GM18858 (cell line): ENCODE measurements around the gene ADGRD1.
"Not testable (repeated sequence)": the region's sequence is repeated elsewhere in the genome, so short reads cannot be mapped to it uniquely, and the experiment has no call there.

ENCODE experiments used
- ATAC-seq: cut with Tn5 transposase; IDR thresholded peaks from one replicate; pipeline ENCODE4 v1.9.1; 2021; ENCODE audit not compliant: unreplicated experiment

Gene ADGRD1

DNA sequence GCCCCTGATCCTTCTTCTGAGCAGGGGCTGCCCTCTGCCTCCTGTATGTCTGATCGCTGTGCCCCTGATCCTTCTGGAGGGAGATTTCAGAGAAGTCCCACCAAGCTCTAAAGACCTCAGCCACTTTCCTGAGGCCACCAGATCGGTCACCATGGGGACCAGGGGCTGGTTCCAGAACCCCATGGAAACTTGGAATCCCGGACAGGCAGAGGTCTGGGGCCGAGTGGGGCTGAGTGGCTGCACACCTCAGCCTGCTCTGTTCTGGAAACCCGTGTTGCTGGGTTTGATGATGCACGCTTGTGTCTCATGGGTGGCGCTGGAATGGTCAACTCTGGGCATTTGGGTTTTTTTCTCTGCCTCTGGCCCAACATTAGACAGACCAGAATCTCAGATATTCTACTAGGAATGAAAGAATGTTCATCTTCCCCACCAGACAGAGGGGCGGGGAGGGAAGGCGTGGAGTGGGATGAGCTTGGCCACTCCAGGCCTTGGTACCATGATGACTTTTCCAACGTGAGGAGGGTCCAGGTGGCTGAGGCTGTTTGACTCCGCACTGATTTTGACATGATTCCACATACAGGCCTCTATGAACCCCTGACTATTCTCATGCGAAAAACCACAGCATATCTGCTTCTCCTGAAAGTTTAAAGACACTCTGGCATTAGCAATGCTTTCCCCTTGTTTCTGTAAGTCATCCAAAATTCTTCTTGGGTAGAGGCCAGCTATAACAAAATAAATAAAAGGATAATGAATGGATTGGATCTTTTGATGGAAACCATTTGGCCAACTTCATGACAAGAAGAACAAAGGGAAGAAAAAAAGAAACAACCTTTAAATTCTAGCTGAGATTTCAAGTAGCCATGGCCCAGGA lies 114.5 kb downstream of the ADGRD1 start:
- no peak for ATAC-seq

DNA sequence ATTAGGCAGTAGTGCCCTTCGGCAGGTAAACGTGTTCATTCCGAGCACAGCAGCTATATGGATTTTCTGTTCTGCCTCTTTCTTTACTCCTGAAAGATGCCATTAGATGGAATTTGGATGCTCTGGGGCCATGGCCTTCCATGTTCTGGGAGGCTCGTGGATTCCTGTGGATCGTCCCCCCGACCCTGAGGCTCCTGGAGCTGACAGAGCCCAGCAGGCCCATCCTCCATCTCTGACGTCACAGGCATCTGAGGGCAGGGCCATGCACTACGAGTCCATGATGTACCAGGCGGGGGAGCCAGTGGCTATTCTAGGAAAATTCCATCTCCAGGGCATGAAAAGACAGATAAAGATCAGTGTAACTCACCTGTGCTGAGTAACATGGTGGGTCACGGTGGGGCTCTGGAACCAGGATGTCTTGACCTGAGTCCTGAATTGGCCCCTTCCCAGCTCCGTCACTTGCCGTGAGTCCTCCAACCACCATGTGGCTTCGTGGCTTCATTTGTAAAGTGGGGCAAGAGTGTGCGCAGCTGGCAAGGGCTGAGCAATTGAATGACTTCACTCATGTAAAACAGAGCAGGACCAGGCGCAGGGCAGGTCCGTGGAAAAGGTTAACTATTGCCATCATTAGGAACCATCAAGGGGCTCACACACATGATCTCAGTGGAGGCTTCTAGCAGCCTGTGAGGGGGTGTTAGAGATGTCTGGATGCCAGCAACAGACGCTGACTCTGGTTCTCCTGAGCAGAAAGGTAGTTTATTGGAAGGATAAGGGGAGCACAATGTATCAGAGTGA lies 115.4 kb downstream of the ADGRD1 start:
- not testable (repeated sequence) for ATAC-seq

DNA sequence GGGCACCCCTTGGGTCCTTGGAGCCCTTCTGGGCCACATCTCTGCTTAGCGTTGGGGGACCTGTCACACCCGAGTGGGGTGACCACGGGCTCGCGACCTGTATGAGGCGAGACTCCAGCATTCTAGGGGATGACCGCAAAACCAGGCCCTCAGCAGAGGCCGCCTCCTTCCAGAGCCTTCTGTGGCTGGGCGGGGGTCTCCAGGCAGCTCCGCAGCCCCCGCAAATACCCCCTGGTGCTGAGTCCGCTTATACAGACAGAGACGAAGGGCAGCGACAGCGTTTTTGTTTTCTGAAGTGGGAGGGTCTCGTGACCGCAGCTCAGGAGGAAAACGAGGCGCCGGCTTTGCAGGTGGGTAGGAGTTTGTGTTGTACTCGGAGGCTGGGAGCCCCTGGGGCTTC lies 116.4 kb downstream of the ADGRD1 start:
- ATAC-seq = not testable (repeated sequence)

GRCh38 chr12:131070668-131071067 lies 117.0 kb downstream of the ADGRD1 start:
- ATAC-seq = not testable (repeated sequence)

- not testable (repeated sequence) for ATAC-seq
Measured at GRCh38 chr12:131071234-131071820, 117.6 kb downstream of the ADGRD1 start.

GRCh38 chr12:131071950-131072349 lies 118.2 kb downstream of the ADGRD1 start:
- ATAC-seq = not testable (repeated sequence)

DNA sequence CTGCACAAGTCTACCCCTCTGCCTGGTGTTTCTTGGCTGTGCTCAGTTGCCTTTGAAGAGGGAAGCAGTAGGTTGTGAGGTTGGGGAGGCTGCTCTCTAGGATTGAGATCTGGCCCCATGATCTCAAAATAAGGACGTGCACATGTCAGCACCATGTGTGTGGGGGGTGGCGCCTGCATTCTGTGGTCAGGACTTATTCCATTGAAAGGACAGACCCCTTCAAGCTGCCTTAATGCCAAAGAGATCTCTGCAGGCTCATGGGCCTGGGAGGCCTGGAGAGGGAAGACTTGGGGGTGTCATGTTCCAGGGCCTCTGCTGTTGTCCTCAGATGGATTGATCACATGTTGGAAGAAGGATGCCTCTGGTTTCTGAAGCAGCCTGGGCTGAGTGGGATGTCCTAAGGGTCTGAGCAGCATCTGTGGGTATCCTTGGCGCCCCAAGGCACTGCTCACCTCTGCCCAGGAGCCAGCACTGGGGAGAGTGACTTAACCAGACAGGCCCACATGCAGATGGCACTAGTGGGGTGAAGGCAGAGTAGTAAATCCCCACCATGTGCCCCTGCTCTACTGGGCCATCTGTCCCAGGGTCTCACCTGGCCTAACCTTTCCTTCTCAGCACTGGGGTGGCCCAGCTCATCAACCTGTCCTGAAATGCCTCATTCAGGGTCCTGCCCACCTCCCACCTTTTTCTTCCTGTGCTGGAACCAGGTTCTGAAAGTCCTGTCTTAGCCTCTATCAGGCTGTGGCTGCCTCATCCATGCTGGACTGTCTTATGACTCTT lies 118.9 kb downstream of the ADGRD1 start:
- ATAC-seq = no peak

GRCh38 chr12:131074221-131075083 lies 120.7 kb downstream of the ADGRD1 start:
- no peak for ATAC-seq

- ATAC-seq = no peak
Measured at GRCh38 chr12:131075194-131075593, 121.5 kb downstream of the ADGRD1 start.

DNA sequence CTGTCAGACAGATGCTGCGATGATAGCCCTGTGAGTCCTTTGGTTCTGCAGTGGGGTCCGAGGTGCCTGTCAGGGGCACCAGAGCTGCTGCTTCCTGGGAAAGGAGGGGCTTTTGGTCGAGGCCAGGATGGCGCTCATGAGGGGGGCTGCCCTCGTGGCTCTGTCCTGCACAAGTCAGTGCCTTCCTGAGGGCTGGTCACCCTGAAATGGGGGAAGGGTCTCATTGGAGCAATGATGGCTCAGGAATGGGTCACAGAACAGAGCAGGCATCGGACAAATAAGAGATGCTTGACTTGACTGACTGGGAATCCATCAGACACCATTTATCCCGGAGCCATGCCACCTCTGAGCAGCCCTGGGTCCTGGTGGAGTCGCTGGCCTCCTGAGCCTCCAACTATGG lies 121.9 kb downstream of the ADGRD1 start:
- no peak for ATAC-seq

GRCh38 chr12:131076296-131076695 lies 122.6 kb downstream of the ADGRD1 start:
- no peak for ATAC-seq

DNA sequence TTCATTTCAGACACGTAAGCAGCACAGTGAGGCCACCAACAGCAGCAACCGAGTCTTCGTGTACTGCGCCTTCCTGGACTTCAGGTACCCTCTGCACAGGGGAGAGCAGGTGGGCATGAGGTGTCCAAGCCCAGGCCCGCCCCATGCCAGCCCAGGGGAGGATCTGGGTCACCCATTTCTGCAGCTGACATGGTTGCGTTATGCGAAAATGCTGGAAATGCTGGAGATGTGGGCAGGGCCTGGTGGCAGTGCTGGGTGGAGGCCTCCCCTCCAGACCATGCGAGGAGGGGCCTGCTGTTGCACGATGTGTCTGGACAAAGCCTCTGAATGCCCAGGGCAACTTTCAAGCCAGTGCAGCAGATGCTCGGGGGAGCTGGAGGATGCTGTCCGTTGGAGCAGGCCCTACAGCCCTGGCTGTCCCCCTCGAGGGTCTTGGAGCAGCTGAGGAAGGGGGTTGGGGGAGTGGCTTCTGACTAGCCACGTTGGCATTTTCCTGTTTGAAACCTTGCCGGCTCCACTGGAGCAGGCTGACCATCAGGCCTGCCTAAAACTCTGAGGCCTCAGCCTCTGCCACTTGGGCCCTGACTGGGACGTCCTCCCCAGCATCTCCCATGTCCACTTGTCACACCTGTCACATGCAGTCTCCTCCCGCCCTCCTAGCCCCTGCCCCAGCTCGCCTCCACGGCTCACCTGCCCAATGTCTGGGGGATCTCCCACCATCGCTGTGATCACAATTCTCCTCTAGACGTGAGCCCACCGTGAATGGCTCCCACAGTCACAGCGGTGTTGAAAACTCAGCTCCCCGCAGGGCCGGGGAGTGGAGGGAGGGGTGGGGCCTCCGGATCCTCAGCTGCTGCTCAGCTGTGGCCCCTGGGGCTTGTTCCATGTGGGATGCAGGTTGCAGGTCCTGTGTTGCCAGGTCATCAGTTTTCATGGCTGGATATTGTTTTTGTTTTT lies 123.4 kb downstream of the ADGRD1 start:
- ATAC-seq = no peak

DNA sequence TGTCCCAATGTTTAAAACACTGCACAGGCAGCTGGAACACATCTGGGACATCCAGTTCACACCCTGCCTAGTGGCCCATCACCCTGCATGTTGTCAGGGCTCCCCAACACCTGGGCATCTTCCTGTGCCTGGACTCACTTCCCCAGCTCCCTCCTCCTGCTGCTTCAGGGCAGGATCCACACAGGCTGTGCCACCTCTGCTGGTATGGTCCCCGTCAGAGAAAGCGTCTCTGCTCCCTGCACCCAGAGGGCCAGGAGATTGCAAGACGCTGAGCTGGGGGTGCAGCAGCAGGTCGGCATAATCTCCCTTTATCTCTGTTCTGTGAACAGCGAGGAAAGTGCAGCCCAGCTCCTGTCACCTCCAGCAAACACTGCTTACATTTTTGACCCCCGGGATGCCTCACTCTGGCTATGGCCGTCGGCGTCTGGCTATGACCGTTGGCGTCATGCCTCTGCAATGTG lies 124.3 kb downstream of the ADGRD1 start:
- no peak for ATAC-seq

GRCh38 chr12:131082290-131083194 lies 128.8 kb downstream of the ADGRD1 start:
- ATAC-seq = no peak

DNA sequence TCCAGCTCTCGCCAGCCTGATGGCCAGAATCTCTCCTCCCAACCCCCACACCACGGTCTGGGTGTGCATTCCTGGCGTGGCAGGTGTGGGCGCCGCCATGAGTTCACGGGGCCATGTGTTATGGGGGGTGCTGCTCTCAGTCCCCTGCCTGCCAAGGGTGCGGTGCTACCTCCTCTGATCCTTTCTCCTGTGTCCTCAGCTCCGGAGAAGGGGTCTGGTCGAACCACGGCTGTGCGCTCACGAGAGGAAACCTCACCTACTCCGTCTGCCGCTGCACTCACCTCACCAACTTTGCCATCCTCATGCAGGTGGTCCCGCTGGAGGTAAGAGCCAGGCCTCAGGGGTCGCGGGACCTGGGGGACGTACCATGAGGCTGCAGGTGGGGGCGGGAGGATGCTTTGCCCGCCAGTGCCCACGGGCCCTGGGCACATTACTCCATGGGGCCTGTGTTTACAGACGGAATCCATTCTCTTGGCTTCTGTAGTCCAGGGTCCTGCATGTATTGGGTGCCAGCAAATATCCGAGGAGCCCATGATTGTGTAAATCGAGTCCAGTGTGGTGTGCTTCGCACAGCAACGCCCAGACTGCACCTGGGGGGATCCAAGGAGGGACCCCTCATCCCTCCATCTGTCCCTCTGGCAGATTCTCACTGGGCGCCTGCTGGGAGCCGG lies 130.8 kb downstream of the ADGRD1 start:
- ATAC-seq = no peak

- ATAC-seq = no peak
Measured at GRCh38 chr12:131085125-131085815, 131.6 kb downstream of the ADGRD1 start.
